Cardiac fibroblast (primary cell): Measurements from ENCODE around the gene FAM78B.

ENCODE experiments used
- DNase-seq, 2 donors: peaks; one replicate each; pipeline versions ENCODE4 v3.0.0 to v3.0.0-alpha.2; 2010; ENCODE audit warnings: low read depth in 2 of 2
- H3K4me3 ChIP-seq, 2 donors: replicated peaks in 1 of 2; 1 replicate in 1 of 2; 2 replicates in 1 of 2; pipeline ENCODE4 v1.5.1; 2011; ENCODE audit warnings: low read depth in 2 of 2, low read length in 2 of 2, mild to moderate bottlenecking in 2 of 2, moderate library complexity in 1 of 2
- TF ChIP-seq, protein P1 (sequence below): IDR thresholded peaks from one replicate; pipeline ENCODE4 v1.5.1; 2011; ENCODE audit warnings: low read depth, mild to moderate bottlenecking, low read length, inconsistent platforms

FAM78B gene

DNA sequence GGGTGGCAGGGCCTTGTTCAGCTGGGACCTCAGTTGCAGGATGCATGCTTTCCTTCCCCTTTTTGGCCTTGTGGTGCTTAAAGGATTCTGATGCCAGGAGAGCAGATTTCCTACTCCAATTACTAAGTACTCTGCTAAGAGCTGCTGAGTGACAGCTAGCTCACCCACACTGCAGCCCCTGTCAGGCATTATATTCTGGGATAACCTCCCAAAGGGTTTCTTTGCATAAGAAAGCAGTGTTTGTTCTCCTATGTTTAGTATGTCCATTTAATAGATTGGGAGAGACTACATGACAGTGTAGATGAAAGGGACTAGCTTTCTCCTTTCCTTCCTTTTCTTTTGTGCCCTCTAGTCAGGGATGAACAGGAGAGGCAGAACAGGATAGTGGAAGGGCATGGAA is 100.7 kb downstream of the FAM78B start:
- H3K4me3 ChIP-seq: no peak overlapping the region
- TF ChIP-seq, protein P1, sequence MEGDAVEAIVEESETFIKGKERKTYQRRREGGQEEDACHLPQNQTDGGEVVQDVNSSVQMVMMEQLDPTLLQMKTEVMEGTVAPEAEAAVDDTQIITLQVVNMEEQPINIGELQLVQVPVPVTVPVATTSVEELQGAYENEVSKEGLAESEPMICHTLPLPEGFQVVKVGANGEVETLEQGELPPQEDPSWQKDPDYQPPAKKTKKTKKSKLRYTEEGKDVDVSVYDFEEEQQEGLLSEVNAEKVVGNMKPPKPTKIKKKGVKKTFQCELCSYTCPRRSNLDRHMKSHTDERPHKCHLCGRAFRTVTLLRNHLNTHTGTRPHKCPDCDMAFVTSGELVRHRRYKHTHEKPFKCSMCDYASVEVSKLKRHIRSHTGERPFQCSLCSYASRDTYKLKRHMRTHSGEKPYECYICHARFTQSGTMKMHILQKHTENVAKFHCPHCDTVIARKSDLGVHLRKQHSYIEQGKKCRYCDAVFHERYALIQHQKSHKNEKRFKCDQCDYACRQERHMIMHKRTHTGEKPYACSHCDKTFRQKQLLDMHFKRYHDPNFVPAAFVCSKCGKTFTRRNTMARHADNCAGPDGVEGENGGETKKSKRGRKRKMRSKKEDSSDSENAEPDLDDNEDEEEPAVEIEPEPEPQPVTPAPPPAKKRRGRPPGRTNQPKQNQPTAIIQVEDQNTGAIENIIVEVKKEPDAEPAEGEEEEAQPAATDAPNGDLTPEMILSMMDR: no peak
- no peak for DNase-seq

DNA sequence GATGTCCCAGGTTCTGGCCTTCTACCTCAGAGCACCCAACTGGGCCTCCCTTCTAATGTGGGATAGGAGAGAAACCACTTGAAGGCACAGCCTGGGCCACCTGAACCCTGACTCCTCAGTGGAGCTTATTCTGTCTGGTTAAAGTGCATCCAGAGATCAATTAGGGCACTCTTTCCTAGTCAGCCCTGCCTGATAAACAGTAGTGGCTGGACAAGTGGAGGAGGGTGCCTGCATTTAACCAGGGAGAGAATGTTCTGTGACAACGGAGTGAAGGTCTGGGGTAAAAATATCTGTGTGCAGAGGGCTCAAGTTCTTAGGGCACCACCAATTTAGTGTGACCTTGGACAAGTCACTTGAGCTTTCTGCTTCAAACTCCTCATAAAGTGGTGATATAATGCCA is 101.8 kb downstream of the FAM78B start:
- TF ChIP-seq, protein P1: no peak
- no peak overlapping the region for H3K4me3 ChIP-seq
- DNase-seq: no peak

DNA sequence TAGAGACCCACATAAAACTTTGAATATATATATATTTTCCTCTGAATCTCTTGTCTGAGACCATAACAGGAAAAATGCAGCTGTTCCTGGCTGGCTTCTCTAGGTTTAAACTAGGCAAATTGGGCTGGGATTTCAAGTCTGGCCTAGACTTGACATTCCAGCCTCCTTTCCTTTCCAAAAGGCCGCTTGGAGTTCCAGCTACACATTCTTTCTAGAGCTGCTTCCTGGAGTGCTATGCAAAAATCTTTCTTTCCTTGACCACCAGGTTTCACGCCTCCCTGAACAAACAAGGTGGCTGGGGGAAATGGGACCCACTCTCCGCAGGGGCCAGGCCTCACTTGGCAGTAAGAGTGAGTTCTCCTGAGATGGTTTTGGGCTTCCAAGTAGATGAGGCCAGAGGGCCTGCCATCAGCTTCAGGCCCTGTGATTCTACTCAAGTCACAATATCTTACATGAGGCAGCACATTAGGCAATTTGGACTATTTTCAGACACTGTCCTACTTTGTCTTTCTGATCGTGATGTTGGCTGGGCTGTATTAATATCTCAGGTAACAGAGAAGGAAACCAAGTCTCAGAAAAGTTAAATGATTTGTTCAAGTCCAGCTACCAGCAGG is 102.4 kb downstream of the FAM78B start:
- DNase-seq: no peak
- H3K4me3 ChIP-seq: no peak overlapping the region
- TF ChIP-seq, protein P1: no peak

DNA sequence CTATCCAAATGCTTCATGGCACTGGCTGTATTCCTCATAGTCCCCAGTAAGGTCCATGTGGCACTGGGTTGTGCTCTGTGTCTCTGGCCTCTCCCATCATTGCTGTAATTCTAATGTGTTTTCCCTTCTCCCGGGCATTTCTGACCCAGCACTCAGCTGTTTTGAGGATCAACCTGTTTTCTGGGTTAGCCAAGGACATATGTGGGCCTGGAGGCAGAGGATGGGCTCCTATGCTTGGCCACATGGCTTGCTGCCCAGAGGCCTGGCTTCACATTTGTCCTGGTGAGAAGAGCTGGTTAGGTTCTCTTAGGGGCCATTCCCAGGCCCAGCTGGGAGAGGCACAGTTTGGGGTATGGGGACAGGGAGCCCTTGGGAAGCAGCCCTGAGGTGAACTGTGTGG is 103.1 kb downstream of the FAM78B start:
- TF ChIP-seq, protein P1: no peak
- H3K4me3 ChIP-seq: no peak overlapping the region
- DNase-seq: no peak

DNA sequence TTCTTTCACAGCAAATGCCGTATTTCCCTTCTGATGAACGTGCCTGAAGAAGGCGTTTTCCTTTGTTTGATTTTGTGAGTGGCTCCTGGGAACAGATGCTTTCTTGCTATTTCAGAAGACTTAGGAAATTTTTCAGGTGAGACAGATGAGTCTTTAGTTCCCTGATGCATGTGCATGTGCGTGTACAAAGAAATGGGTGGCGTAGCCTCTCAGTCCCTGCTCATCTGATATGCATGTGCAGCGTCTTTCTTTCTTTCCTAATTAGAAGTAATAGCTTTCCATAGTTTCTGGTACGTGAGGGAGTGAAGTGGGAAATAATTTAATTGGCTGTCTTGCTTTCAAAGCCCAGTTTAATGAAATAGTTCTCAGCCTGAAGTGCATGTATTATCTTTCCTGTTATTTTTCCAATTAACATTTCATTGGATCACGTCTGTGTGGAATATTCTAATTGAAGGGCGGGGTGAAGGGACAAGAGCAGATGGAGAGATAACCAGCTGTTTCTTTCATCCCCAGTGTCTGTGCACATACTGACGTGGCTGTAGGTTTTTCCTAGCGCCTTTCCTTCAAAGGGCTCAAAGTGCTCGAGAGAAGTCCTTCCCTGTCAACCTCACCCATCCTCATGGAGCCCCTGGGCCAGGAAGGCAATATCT is 104.3 kb downstream of the FAM78B start:
- no peak for DNase-seq
- H3K4me3 ChIP-seq: no peak overlapping the region
- TF ChIP-seq, protein P1: no peak

DNA sequence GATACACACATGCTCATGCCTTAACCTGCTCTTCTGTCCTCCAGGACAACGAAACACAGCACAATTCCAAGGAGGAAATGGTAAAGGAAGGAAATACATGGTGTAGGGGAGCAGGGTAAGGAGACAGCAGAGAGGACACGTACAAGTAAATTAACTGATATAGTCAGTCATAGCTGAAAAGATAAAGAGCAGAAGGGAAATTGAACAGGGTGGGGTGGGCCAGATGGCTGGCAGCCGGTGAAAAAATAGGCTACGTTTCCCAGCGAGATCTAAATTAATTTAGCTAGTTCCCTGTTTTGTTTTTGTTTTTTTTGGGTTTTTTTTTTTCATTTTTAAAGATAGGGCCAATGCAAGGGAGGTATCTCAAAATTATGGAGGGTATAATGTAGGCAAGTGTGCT is 109.2 kb downstream of the FAM78B start:
- H3K4me3 ChIP-seq: no peak overlapping the region
- no peak for DNase-seq
- TF ChIP-seq, protein P1: no peak
